NT2/D1 (cell line): ENCODE data around the gene NAV2.

Source experiments
- DNase-seq: peaks from one replicate; pipeline ENCODE4 v3.0.0-alpha.2; 2011; ENCODE audit warnings: low read depth, low spot score
- H3K27me3 ChIP-seq: 2 replicates; pipeline ENCODE4 v1.6.0; 2011; ENCODE audit warnings: mild to moderate bottlenecking; ENCODE audit not compliant: insufficient read length, insufficient read depth
- H3K36me3 ChIP-seq: 2 replicates; pipeline ENCODE4 v1.6.1; 2011; ENCODE audit warnings: mild to moderate bottlenecking, low read length, mixed read lengths; ENCODE audit not compliant: insufficient read depth, insufficient read length
- H3K4me1 ChIP-seq: 2 replicates; pipeline ENCODE4 v1.5.1; 2011; ENCODE audit not compliant: insufficient read depth, insufficient read length
- H3K4me3 ChIP-seq: 2 replicates; pipeline ENCODE4 v1.5.1; 2011; ENCODE audit warnings: low read depth; ENCODE audit not compliant: insufficient read length
- H3K9ac ChIP-seq: 2 replicates; pipeline ENCODE4 v1.6.0; 2011; ENCODE audit warnings: low read depth; ENCODE audit not compliant: insufficient read length
- H3K9me3 ChIP-seq: 2 replicates; pipeline ENCODE4 v1.5.1; 2011; ENCODE audit warnings: mild to moderate bottlenecking, low read length; ENCODE audit not compliant: insufficient read depth
- SUZ12 ChIP-seq: IDR thresholded peaks from 2 replicates; pipeline ENCODE4 v1.6.1; 2011; ENCODE audit not compliant: insufficient read length, insufficient read depth; ENCODE audit errors: extremely low read depth
- YY1 ChIP-seq: IDR thresholded peaks from 2 replicates; pipeline ENCODE4 v1.6.1; 2011; ENCODE audit not compliant: insufficient read length, insufficient read depth
- ZNF274 ChIP-seq: IDR thresholded peaks from 2 replicates; pipeline ENCODE4 v1.6.1; 2011; ENCODE audit warnings: mild to moderate bottlenecking, low read depth, low read length

NAV2 gene

GRCh38 chr11:19915808-19916207, 203.2 kb downstream of the NAV2 start:
- Histone ChIP-seq H3K4me1 (no peaks in the 10 kb centered on the region), H3K27me3 (no peaks in the 10 kb centered on the region), H3K36me3 (peaks cover 3% of the 10 kb centered on the region), H3K9ac (no peak overlapping the region), H3K9me3 (no peaks in the 10 kb centered on the region), H3K4me3 (no peak overlapping the region)
- TF ChIP-seq ZNF274 (no peak), YY1 (no peak), SUZ12 (no peak)
- no peak for DNase-seq

- DNase-seq, result no peak
- H3K9me3 ChIP-seq, result no peaks in the 10 kb centered on the region
- TF ChIP-seq SUZ12 (no peak), YY1 (no peak), ZNF274 (no peak)
- no peak overlapping the region for H3K9ac ChIP-seq
- no peak overlapping the region for H3K4me3 ChIP-seq
- peaks cover 3% of the 10 kb centered on the region for H3K36me3 ChIP-seq
- H3K4me1 ChIP-seq, result no peaks in the 10 kb centered on the region
- H3K27me3 ChIP-seq, result no peaks in the 10 kb centered on the region
Measured at GRCh38 chr11:19917069-19917468, 204.4 kb downstream of the NAV2 start.

GRCh38 chr11:19918302-19919049, 205.8 kb downstream of the NAV2 start:
- Histone ChIP-seq H3K36me3 (peaks cover 3% of the 10 kb centered on the region), H3K9me3 (no peaks in the 10 kb centered on the region), H3K9ac (no peak overlapping the region), H3K27me3 (no peaks in the 10 kb centered on the region), H3K4me1 (no peaks in the 10 kb centered on the region), H3K4me3 (no peak overlapping the region)
- DNase-seq, result no peak
- no peak for TF ChIP-seq SUZ12

GRCh38 chr11:19919050-19919561, 206.5 kb downstream of the NAV2 start:
- Histone ChIP-seq H3K4me3 (no peak overlapping the region), H3K9me3 (no peaks in the 10 kb centered on the region), H3K9ac (no peak overlapping the region), H3K36me3 (peaks cover 3% of the 10 kb centered on the region), H3K4me1 (no peaks in the 10 kb centered on the region), H3K27me3 (no peaks in the 10 kb centered on the region)
- no peak for DNase-seq
- no peak for TF ChIP-seq ZNF274
- TF ChIP-seq SUZ12, result no peak
- TF ChIP-seq YY1, result no peak

GRCh38 chr11:19920982-19921381, 208.3 kb downstream of the NAV2 start:
- no peaks in the 10 kb centered on the region for H3K27me3 ChIP-seq
- no peak overlapping the region for H3K9ac ChIP-seq
- no peak for TF ChIP-seq SUZ12
- H3K9me3 ChIP-seq, result no peaks in the 10 kb centered on the region
- peaks cover 3% of the 10 kb centered on the region for H3K36me3 ChIP-seq
- DNase-seq, result no peak
- H3K4me3 ChIP-seq, result no peak overlapping the region
- H3K4me1 ChIP-seq, result no peaks in the 10 kb centered on the region

GRCh38 chr11:19921976-19922688, 209.5 kb downstream of the NAV2 start:
- Histone ChIP-seq H3K4me1 (no peaks in the 10 kb centered on the region), H3K27me3 (no peaks in the 10 kb centered on the region), H3K4me3 (no peak overlapping the region), H3K9ac (no peak overlapping the region), H3K36me3 (peaks cover 3% of the 10 kb centered on the region), H3K9me3 (no peaks in the 10 kb centered on the region)
- TF ChIP-seq SUZ12, result no peak
- TF ChIP-seq ZNF274, result no peak
- TF ChIP-seq YY1, result no peak
- no peak for DNase-seq

GRCh38 chr11:19922689-19923035, 210.0 kb downstream of the NAV2 start:
- TF ChIP-seq SUZ12 (no peak), YY1 (no peak), ZNF274 (no peak)
- Histone ChIP-seq H3K36me3 (peaks cover 3% of the 10 kb centered on the region), H3K9ac (no peak overlapping the region), H3K27me3 (no peaks in the 10 kb centered on the region), H3K9me3 (no peaks in the 10 kb centered on the region), H3K4me3 (no peak overlapping the region), H3K4me1 (no peaks in the 10 kb centered on the region)
- no peak for DNase-seq
